Left ventricle myocardium inferior (tissue), 1 donor: ENCODE results near the gene FREM1. TPM values are rescaled to one million over a fixed set of nuclear protein-coding genes. Genes with fewer than 3 reads are reported as not detected.
A peak's percentile ranks its signal among the peaks of the same experiment; 100 is the strongest.
"Not testable (repeated sequence)": the region's sequence is repeated elsewhere in the genome, so short reads cannot be mapped to it uniquely, and the experiment has no call there.

Source experiments
- DNase-seq: peaks from one replicate; pipeline ENCODE4 v3.0.0-alpha.2; 2020
- H3K27ac ChIP-seq: fragments of 200-600 bp; replicated peaks from 2 replicates; pipeline ENCODE4 v1.8.0; 2021
- H3K27me3 ChIP-seq: fragments of 200-600 bp; 2 replicates; pipeline ENCODE4 v1.8.0; 2021; ENCODE audit warnings: low read depth
- H3K36me3 ChIP-seq: fragments of 200-600 bp; 2 replicates; pipeline ENCODE4 v1.8.0; 2021
- H3K4me1 ChIP-seq: fragments of 200-600 bp; 2 replicates; pipeline ENCODE4 v1.8.0; 2021
- H3K4me3 ChIP-seq: fragments of 200-600 bp; 2 replicates; pipeline ENCODE4 v1.8.0; 2021; ENCODE audit warnings: mild to moderate bottlenecking, moderate library complexity
- H3K9me3 ChIP-seq: fragments of 200-600 bp; replicated peaks from 2 replicates; pipeline ENCODE4 v1.8.0; 2021
- CTCF ChIP-seq: fragments of 200-600 bp; IDR thresholded peaks from 2 replicates; pipeline ENCODE4 v1.8.0; 2021; ENCODE audit warnings: antibody characterized with exemption, mild to moderate bottlenecking, borderline replicate concordance
- intact Hi-C: fragments of 100-400 bp; cut with micrococcal nuclease; formaldehyde crosslinking; loops from one replicate; pipeline ENCODE4 v1.11.0; 2022
- total RNA-seq: library from RNA; stranded (reverse); fragmentation: NEBNext Ultra II Directional; extraction: Animal tissue kit (Norgen Biotek cat#: 25700); gene quantifications from one replicate; pipeline ENCODE4 v1.2.1, GENCODE V29; 2021
- donor health status: DM: no; HTN: yes; CAD: no; lungs with severe emphysema.

FREM1 gene
- total RNA-seq, 1 donor from 2014 or later, result 3.0 TPM

GRCh38 chr9:14924230-14925219 lies 14.3 kb upstream of the FREM1 start:
- H3K4me1 ChIP-seq, result no peaks in the 10 kb centered on the region
- no peak for DNase-seq
- no peaks in the 10 kb centered on the region for H3K9me3 ChIP-seq
- H3K36me3 ChIP-seq, result no peaks in the 10 kb centered on the region
- peak overlapping the region; percentile 25 for H3K4me3 ChIP-seq
- H3K27me3 ChIP-seq, result no peaks in the 10 kb centered on the region
- intact Hi-C loops, result no loop called here
- H3K27ac ChIP-seq, result no peak overlapping the region
- TF ChIP-seq CTCF, result no peak

GRCh38 chr9:14923701-14924100 lies 13.5 kb upstream of the FREM1 start:
- no peaks in the 10 kb centered on the region for H3K4me1 ChIP-seq
- intact Hi-C loops, result no loop called here

GRCh38 chr9:14920805-14921204 lies 10.6 kb upstream of the FREM1 start:
- intact Hi-C loops, H3K4me1 ChIP-seq, DNase-seq: not testable (repeated sequence)

More at GRCh38 chr9:14923701-14924100, 13.5 kb upstream of the FREM1 start:
- Histone ChIP-seq H3K27ac (no peak overlapping the region), H3K4me3 (no peak overlapping the region), H3K9me3 (no peaks in the 10 kb centered on the region), H3K27me3 (no peaks in the 10 kb centered on the region), H3K36me3 (no peaks in the 10 kb centered on the region)
- no peak for TF ChIP-seq CTCF
- DNase-seq, result no peak

GRCh38 chr9:14913366-14913765 lies 3.1 kb upstream of the FREM1 start:
- peaks cover 6% of the 10 kb centered on the region for H3K4me1 ChIP-seq
- H3K27me3 ChIP-seq, result no peaks in the 10 kb centered on the region
- H3K27ac ChIP-seq, result no peak overlapping the region
- no peak overlapping the region for H3K4me3 ChIP-seq
- no peak for DNase-seq
- intact Hi-C loops, result no loop called here
- H3K9me3 ChIP-seq, result no peaks in the 10 kb centered on the region
- no peaks in the 10 kb centered on the region for H3K36me3 ChIP-seq
- no peak for TF ChIP-seq CTCF

More at GRCh38 chr9:14920805-14921204, 10.6 kb upstream of the FREM1 start:
- H3K36me3 ChIP-seq, H3K27ac ChIP-seq, H3K27me3 ChIP-seq, H3K9me3 ChIP-seq, H3K4me3 ChIP-seq: not testable (repeated sequence)

- no peak for TF ChIP-seq CTCF
- Histone ChIP-seq H3K4me1 (peaks cover 6% of the 10 kb centered on the region), H3K27ac (no peak overlapping the region), H3K4me3 (no peak overlapping the region), H3K9me3 (no peaks in the 10 kb centered on the region), H3K36me3 (no peaks in the 10 kb centered on the region), H3K27me3 (no peaks in the 10 kb centered on the region)
- intact Hi-C loops, result no loop called here
- no peak for DNase-seq
Observed at GRCh38 chr9:14912859-14913258, 2.6 kb upstream of the FREM1 start.

GRCh38 chr9:14911046-14911445 lies 818 bp upstream of the FREM1 start:
- intact Hi-C loops, result no loop called here
- Histone ChIP-seq H3K27me3 (no peaks in the 10 kb centered on the region), H3K4me1 (peaks cover 20% of the 10 kb centered on the region), H3K36me3 (no peaks in the 10 kb centered on the region), H3K27ac (peak overlapping the region; percentile 69), H3K9me3 (no peaks in the 10 kb centered on the region), H3K4me3 (no peak overlapping the region)
- TF ChIP-seq CTCF, result no peak
- no peak for DNase-seq
